ENCODE data around the gene ENTPD5.
"Not testable (repeated sequence)": the region's sequence is repeated elsewhere in the genome, so short reads cannot be mapped to it uniquely, and the experiment has no call there.

ENTPD5 gene

GRCh38 chr14:73998726-73999125 lies 20.4 kb downstream of the ENTPD5 start:
- DNase-seq = no peak

GRCh38 chr14:73997944-73998447 lies 21.1 kb downstream of the ENTPD5 start:
- no peak for DNase-seq

GRCh38 chr14:73997108-73997943 lies 21.8 kb downstream of the ENTPD5 start:
- DNase-seq = no peak

GRCh38 chr14:73996731-73997107 lies 22.4 kb downstream of the ENTPD5 start:
- no peak for DNase-seq

GRCh38 chr14:73995977-73996378 lies 23.1 kb downstream of the ENTPD5 start:
- DNase-seq = no peak

GRCh38 chr14:73994926-73995325 lies 24.2 kb downstream of the ENTPD5 start:
- not testable (repeated sequence) for DNase-seq

- no peak for DNase-seq
These were observed 28.0 kb downstream of the ENTPD5 start for GRCh38 chr14:73991092-73991491.

GRCh38 chr14:73988656-73989055 lies 30.4 kb downstream of the ENTPD5 start:
- not testable (repeated sequence) for DNase-seq

GRCh38 chr14:73988065-73988464 lies 31.0 kb downstream of the ENTPD5 start:
- DNase-seq = no peak

GRCh38 chr14:73977896-73978295 lies 41.2 kb downstream of the ENTPD5 start:
- no peak for DNase-seq

- no peak for DNase-seq
These were observed 43.0 kb downstream of the ENTPD5 start for GRCh38 chr14:73976125-73976524.

GRCh38 chr14:73973497-73973896 lies 45.6 kb downstream of the ENTPD5 start:
- DNase-seq = no peak

- no peak for DNase-seq
These were observed 50.2 kb downstream of the ENTPD5 start for GRCh38 chr14:73968885-73969284.

GRCh38 chr14:73965216-73965615 lies 53.9 kb downstream of the ENTPD5 start:
- DNase-seq = no peak

- no peak for DNase-seq
These were observed 57.9 kb downstream of the ENTPD5 start for GRCh38 chr14:73961192-73961591.

- DNase-seq = no peak
These were observed 60.5 kb downstream of the ENTPD5 start for GRCh38 chr14:73958591-73958990.

GRCh38 chr14:73955674-73956073 lies 63.4 kb downstream of the ENTPD5 start:
- no peak for DNase-seq

GRCh38 chr14:73953731-73954130 lies 65.4 kb downstream of the ENTPD5 start:
- DNase-seq = no peak

- peak; percentile 88 for DNase-seq
These were observed 69.0 kb downstream of the ENTPD5 start, which contains the start of the genes COQ6 and FAM161B for GRCh38 chr14:73949752-73950734. TSS of gene COQ6 (plus strand) at chr14:73950302. CDS start at chr14:73950333, 31 bp downstream. TSS of gene FAM161B (minus strand) at chr14:73950094. CDS start at chr14:73950026, 68 bp downstream.

- DNase-seq = no peak
These were observed 73.9 kb downstream of the ENTPD5 start for GRCh38 chr14:73945159-73945670.

GRCh38 chr14:73944432-73945158 lies 74.5 kb downstream of the ENTPD5 start:
- DNase-seq = no peak

GRCh38 chr14:73943083-73943482 lies 76.0 kb downstream of the ENTPD5 start:
- DNase-seq = no peak
